Endothelial cell of umbilical vein (primary cell): ENCODE results near the gene RFX2. TPM values are rescaled to one million over a fixed set of nuclear protein-coding genes. Genes with fewer than 3 reads are reported as not detected.

ENCODE experiments used
- BruUV-seq: library from RNA; stranded (reverse); fragments of 400-500 nt; replicated peaks from 2 replicates; lab custom pipeline; 2021; lab: Mats Ljungman, UMichigan
- CTCF ChIA-PET: fragments of 300-600, 350-600 bp; sonication (Branson Sonifier 250); formaldehyde crosslinking; loops from one replicate; lab custom pipeline; 2021; ENCODE audit warnings: antibody characterized with exemption, inconsistent platforms; lab: Charles Lee
- POLR2A ChIA-PET: fragments of 300-600, 350-600 bp; sonication (Branson Sonifier 250); formaldehyde crosslinking; loops from one replicate; lab custom pipeline; 2021; ENCODE audit warnings: antibody characterized with exemption, inconsistent platforms; lab: Charles Lee
- DNase-seq: peaks from one replicate; pipeline ENCODE4 v3.0.0-alpha.2; 2011; ENCODE audit warnings: low read depth, low spot score
- FAIRE-seq: peaks from 2 replicates; lab custom pipeline; 2011; peaks lifted over from hg19 to GRCh38; lab: Jason Lieb, UNC
- H2AFZ ChIP-seq: 2 replicates; pipeline ENCODE4 v1.6.0; 2012; ENCODE audit warnings: low read depth, low read length, control low read depth, inconsistent platforms
- H3K27ac ChIP-seq: 2 replicates; pipeline ENCODE4 v1.5.1; 2011; ENCODE audit warnings: low read depth, mild to moderate bottlenecking, control low read depth, low read length, moderate library complexity; ENCODE audit not compliant: insufficient read depth
- H3K27me3 ChIP-seq, 2 experiments: 2 replicates each; pipeline versions ENCODE4 v1.6.0 to v1.6.1; 2011; ENCODE audit warnings: low read length in 2 of 2, mixed read lengths in 1 of 2; ENCODE audit not compliant: control insufficient read depth in 2 of 2, insufficient read depth in 2 of 2
- H3K36me3 ChIP-seq, 2 experiments: 2 replicates in 1 of 2; 3 replicates in 1 of 2; pipeline ENCODE4 v1.5.1; 2011; ENCODE audit warnings: low read length in 2 of 2, mild to moderate bottlenecking in 1 of 2, moderate library complexity in 1 of 2; ENCODE audit not compliant: control insufficient read depth in 2 of 2, insufficient read depth in 2 of 2; ENCODE audit errors: extremely low read depth in 1 of 2
- H3K4me1 ChIP-seq: 3 replicates; pipeline ENCODE4 v1.5.1; 2011; ENCODE audit warnings: mild to moderate bottlenecking, low read length; ENCODE audit not compliant: control insufficient read depth, insufficient read depth; ENCODE audit errors: extremely low read depth
- H3K4me2 ChIP-seq: 2 replicates; pipeline ENCODE4 v1.6.1; 2011; ENCODE audit warnings: low read length, control low read depth, mixed read lengths; ENCODE audit not compliant: insufficient read depth
- H3K4me3 ChIP-seq, 3 experiments: fragments of 200-600 bp in 1 of 3; sonication (generic), shearing (Covaris generic) in 1 of 3; replicated peaks in 1 of 3; 2 replicates each; pipeline ENCODE4 v1.5.1; 2011 to 2016; ENCODE audit warnings: control low read depth in 3 of 3, low read length in 3 of 3, mild to moderate bottlenecking in 2 of 3, inconsistent platforms in 1 of 3, low read depth in 1 of 3, moderate library complexity in 1 of 3; ENCODE audit not compliant: insufficient read depth in 1 of 3
- H3K79me2 ChIP-seq: 2 replicates; pipeline ENCODE4 v1.6.0; 2012; ENCODE audit warnings: low read length, inconsistent platforms; ENCODE audit not compliant: control insufficient read depth, insufficient read depth
- H3K9ac ChIP-seq: replicated peaks from 2 replicates; pipeline ENCODE3; 2011; ENCODE audit warnings: low read length, control low read depth; ENCODE audit not compliant: insufficient read depth; ENCODE audit errors: extremely low read depth
- H3K9me1 ChIP-seq: replicated peaks from 3 replicates; pipeline ENCODE4 v1.6.0; 2011; ENCODE audit warnings: mild to moderate bottlenecking, low read length; ENCODE audit not compliant: control insufficient read depth, insufficient read depth; ENCODE audit errors: extremely low read depth
- H3K9me3 ChIP-seq: replicated peaks from 2 replicates; pipeline ENCODE4 v1.5.1; 2012; ENCODE audit warnings: low read length, inconsistent platforms; ENCODE audit not compliant: control insufficient read depth, insufficient read depth
- H4K20me1 ChIP-seq: replicated peaks from 2 replicates; pipeline ENCODE3; 2011; ENCODE audit warnings: mild to moderate bottlenecking, low read length; ENCODE audit not compliant: control insufficient read depth, insufficient read depth; ENCODE audit errors: extremely low read depth
- EZH2 ChIP-seq: IDR thresholded peaks from 2 replicates; pipeline ENCODE4 v1.6.1; 2012; ENCODE audit warnings: borderline replicate concordance, low read depth, mild to moderate bottlenecking, moderate library complexity, low read length, inconsistent platforms; ENCODE audit not compliant: severe bottlenecking
- FOS ChIP-seq: IDR thresholded peaks from 2 replicates; pipeline ENCODE4 v1.6.1; 2011; ENCODE audit warnings: mild to moderate bottlenecking, low read length, moderate library complexity, borderline replicate concordance; ENCODE audit not compliant: insufficient read depth
- GATA2 ChIP-seq: IDR thresholded peaks from 2 replicates; pipeline ENCODE4 v1.7.0; 2011; ENCODE audit warnings: low read depth, mild to moderate bottlenecking, moderate library complexity, mixed read lengths, low read length; ENCODE audit not compliant: insufficient read length, insufficient read depth
- JUN ChIP-seq: IDR thresholded peaks from 2 replicates; pipeline ENCODE4 v1.6.1; 2011; ENCODE audit warnings: borderline replicate concordance, low read depth; ENCODE audit not compliant: insufficient read length, insufficient read depth
- MAX ChIP-seq: IDR thresholded peaks from 2 replicates; pipeline ENCODE4 v1.6.1; 2011; ENCODE audit not compliant: insufficient read depth, insufficient read length
- MYC ChIP-seq: IDR thresholded peaks from one replicate; pipeline ENCODE4 v1.6.1; 2011; ENCODE audit warnings: mild to moderate bottlenecking, low read depth, low read length
- POLR2A ChIP-seq: IDR thresholded peaks from 2 replicates; pipeline ENCODE4 v1.6.1; 2012; ENCODE audit warnings: low read depth, mild to moderate bottlenecking, control low read depth, low read length
- POLR2AphosphoS5 ChIP-seq: IDR thresholded peaks from 2 replicates; pipeline ENCODE4 v1.6.1; 2012; ENCODE audit warnings: low read depth, mild to moderate bottlenecking, control low read depth, low read length, moderate library complexity; ENCODE audit not compliant: insufficient read depth
- dilution Hi-C: fragments of 300-500 bp; cut with MboI; formaldehyde crosslinking; loops from one replicate; pipeline ENCODE4 v1.15.0; 2019; ENCODE audit warnings: low sequenced_read_pairs; ENCODE audit not compliant: extremely low pct_ligation_motif_present
- intact Hi-C: fragments of 100-400 bp; cut with micrococcal nuclease; formaldehyde crosslinking; loops from one replicate; pipeline ENCODE4 v1.10.0; 2022
- polyA plus RNA-seq, 4 experiments: library from polyadenylated mRNA; depleted of rRNA in 3 of 4; stranded (reverse) in 3 of 4; unstranded in 1 of 4; fragments of >200 nt; gene quantifications; 2 replicates each; pipeline versions ENCODE4 v1.2.1 to v1.2.3, GENCODE V29; 2011 to 2012; ENCODE audit warnings: missing spikeins in 1 of 4
- total RNA-seq: library from RNA; stranded (reverse); gene quantifications from 2 replicates; pipeline ENCODE4 v1.2.3, GENCODE V29; 2021
- TF ChIP-seq, protein P1 (sequence below), 2 donors: IDR thresholded peaks; 1 replicate in 1 of 2; 2 replicates in 1 of 2; pipeline ENCODE4 v1.5.1; 2011; ENCODE audit warnings: low read length in 2 of 2, mild to moderate bottlenecking in 2 of 2, moderate library complexity in 2 of 2, control low read depth in 1 of 2, inconsistent platforms in 1 of 2, low read depth in 1 of 2; ENCODE audit not compliant: insufficient read depth in 1 of 2; ENCODE audit errors: extremely low read depth in 1 of 2

The RFX2 gene
- total and polyA plus RNA-seq, 2 donors (not counting 3 experiments of a cell fraction or from before 2014, with no cell fraction given) = 16.1 to 19.0 TPM

- dilution Hi-C loops = no loop called here
- no peak overlapping the region for H3K4me2 ChIP-seq
- BruUV-seq = no TSS peak
Measured at GRCh38 chr19:6099033-6099432, 11.3 kb downstream of the RFX2 start.

More at GRCh38 chr19:6099033-6099432, 11.3 kb downstream of the RFX2 start:
- no peak overlapping the region for H3K27ac ChIP-seq
- peaks cover 49% of the 10 kb centered on the region for H3K4me1 ChIP-seq
- no peaks in the 10 kb centered on the region for H3K9me3 ChIP-seq
- intact Hi-C loops = no loop called here
- H2AFZ ChIP-seq = no peak overlapping the region
- H3K9me1 ChIP-seq = no peaks in the 10 kb centered on the region
- H3K36me3 ChIP-seq = no peaks in the 10 kb centered on the region
- ChIA-PET CTCF (interaction anchor here (0.6 to 2.4 kb wide), 6 partner anchors 10 to 50 kb away, joined by 3 to 14 read pairs (median 9); no protein-coding TSS in a partner anchor), POLR2A (no interaction called here)
- peaks cover 21% of the 10 kb centered on the region for H3K79me2 ChIP-seq
- H3K9ac ChIP-seq = no peak overlapping the region
- H4K20me1 ChIP-seq = no peaks in the 10 kb centered on the region
- TF ChIP-seq EZH2 (no peak), FOS (no peak), MAX (no peak), JUN (no peak), MYC (no peak), POLR2AphosphoS5 (no peak), GATA2 (no peak), POLR2A (no peak)
- TF ChIP-seq, protein P1, sequence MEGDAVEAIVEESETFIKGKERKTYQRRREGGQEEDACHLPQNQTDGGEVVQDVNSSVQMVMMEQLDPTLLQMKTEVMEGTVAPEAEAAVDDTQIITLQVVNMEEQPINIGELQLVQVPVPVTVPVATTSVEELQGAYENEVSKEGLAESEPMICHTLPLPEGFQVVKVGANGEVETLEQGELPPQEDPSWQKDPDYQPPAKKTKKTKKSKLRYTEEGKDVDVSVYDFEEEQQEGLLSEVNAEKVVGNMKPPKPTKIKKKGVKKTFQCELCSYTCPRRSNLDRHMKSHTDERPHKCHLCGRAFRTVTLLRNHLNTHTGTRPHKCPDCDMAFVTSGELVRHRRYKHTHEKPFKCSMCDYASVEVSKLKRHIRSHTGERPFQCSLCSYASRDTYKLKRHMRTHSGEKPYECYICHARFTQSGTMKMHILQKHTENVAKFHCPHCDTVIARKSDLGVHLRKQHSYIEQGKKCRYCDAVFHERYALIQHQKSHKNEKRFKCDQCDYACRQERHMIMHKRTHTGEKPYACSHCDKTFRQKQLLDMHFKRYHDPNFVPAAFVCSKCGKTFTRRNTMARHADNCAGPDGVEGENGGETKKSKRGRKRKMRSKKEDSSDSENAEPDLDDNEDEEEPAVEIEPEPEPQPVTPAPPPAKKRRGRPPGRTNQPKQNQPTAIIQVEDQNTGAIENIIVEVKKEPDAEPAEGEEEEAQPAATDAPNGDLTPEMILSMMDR (IDR thresholded peaks at IDR 0.05; ENCODE audit: extremely low read depth in 1 of 2, insufficient read depth in 1 of 2, low read depth in 1 of 2, low read length in 2 of 2) = no peak
- no peak for DNase-seq
- no peak for FAIRE-seq
- no peak overlapping the region for H3K4me3 ChIP-seq
- no peaks in the 10 kb centered on the region for H3K27me3 ChIP-seq
